Nephron (organoid): ENCODE results near the gene LAT.
"Not testable (repeated sequence)": the region's sequence is repeated elsewhere in the genome, so short reads cannot be mapped to it uniquely, and the experiment has no call there.

Source experiments
- H3K27ac Mint-ChIP-seq, 3 experiments: 2 replicates each; pipeline ENCODE4 v1.8.0; 2020; ENCODE audit warnings: mixed read lengths in 3 of 3, mild to moderate bottlenecking in 2 of 3, moderate library complexity in 1 of 3
- H3K27me3 Mint-ChIP-seq: 2 replicates; pipeline ENCODE4 v1.8.0; 2021; ENCODE audit warnings: low read depth, mild to moderate bottlenecking, moderate library complexity, mixed read lengths
- H3K36me3 Mint-ChIP-seq: 2 replicates; pipeline ENCODE4 v1.8.0; 2020; ENCODE audit warnings: low read depth, mixed read lengths
- H3K4me1 Mint-ChIP-seq: 2 replicates; pipeline ENCODE4 v1.8.0; 2020; ENCODE audit warnings: mixed read lengths
- H3K4me3 Mint-ChIP-seq, 3 experiments: 2 replicates each; pipeline ENCODE4 v1.8.0; 2020; ENCODE audit warnings: mild to moderate bottlenecking in 3 of 3, mixed read lengths in 3 of 3, moderate library complexity in 2 of 3
- H3K9me3 Mint-ChIP-seq: 2 replicates; pipeline ENCODE4 v1.8.0; 2020; ENCODE audit warnings: mixed read lengths
- CTCF ChIP-seq, 3 experiments: fragments of 200-600 bp; sonication (generic); IDR thresholded peaks; one replicate each; pipeline ENCODE4 v1.5.0; 2021; ENCODE audit warnings: antibody characterized with exemption in 3 of 3; ENCODE audit not compliant: unreplicated experiment in 3 of 3

LAT gene

GRCh38 chr16:28958216-28958615, 26.6 kb upstream of the LAT start:
- Mint-ChIP-seq H3K4me1 (no peaks in the 10 kb centered on the region), H3K27ac (no peak overlapping the region), H3K36me3 (peaks cover 63% of the 10 kb centered on the region), H3K9me3 (no peaks in the 10 kb centered on the region), H3K27me3 (no peaks in the 10 kb centered on the region), H3K4me3 (no peak overlapping the region)
- TF ChIP-seq CTCF (IDR thresholded peaks at IDR 0.05; ENCODE audit: unreplicated experiment in 3 of 3), result no peak

- H3K36me3 Mint-ChIP-seq, result peaks cover 63% of the 10 kb centered on the region
- no peak overlapping the region for H3K4me3 Mint-ChIP-seq
- TF ChIP-seq CTCF (IDR thresholded peaks at IDR 0.05; ENCODE audit: unreplicated experiment in 3 of 3), result no peak
- no peaks in the 10 kb centered on the region for H3K4me1 Mint-ChIP-seq
- no peaks in the 10 kb centered on the region for H3K9me3 Mint-ChIP-seq
- no peak overlapping the region for H3K27ac Mint-ChIP-seq
- H3K27me3 Mint-ChIP-seq, result no peaks in the 10 kb centered on the region
Measured at GRCh38 chr16:28958836-28959235, 26.0 kb upstream of the LAT start.

- no peak overlapping the region for H3K27ac Mint-ChIP-seq
- no peaks in the 10 kb centered on the region for H3K27me3 Mint-ChIP-seq
- H3K4me3 Mint-ChIP-seq, result no peak overlapping the region
- H3K36me3 Mint-ChIP-seq, result peaks cover 46% of the 10 kb centered on the region
- H3K9me3 Mint-ChIP-seq, result no peaks in the 10 kb centered on the region
- no peaks in the 10 kb centered on the region for H3K4me1 Mint-ChIP-seq
- no peak for TF ChIP-seq CTCF (IDR thresholded peaks at IDR 0.05; ENCODE audit: unreplicated experiment in 3 of 3)
Measured at GRCh38 chr16:28964072-28964471, 20.8 kb upstream of the LAT start.

- Mint-ChIP-seq H3K27me3 (no peaks in the 10 kb centered on the region), H3K4me1 (no peaks in the 10 kb centered on the region), H3K27ac (no peak overlapping the region), H3K36me3 (peaks cover 43% of the 10 kb centered on the region), H3K4me3 (no peak overlapping the region), H3K9me3 (no peaks in the 10 kb centered on the region)
- TF ChIP-seq CTCF (IDR thresholded peaks at IDR 0.05; ENCODE audit: unreplicated experiment in 3 of 3), result no peak
Measured at GRCh38 chr16:28964496-28964895, 20.4 kb upstream of the LAT start.

GRCh38 chr16:28967156-28967555, 17.7 kb upstream of the LAT start:
- Mint-ChIP-seq H3K4me1 (no peaks in the 10 kb centered on the region), H3K27me3 (no peaks in the 10 kb centered on the region), H3K9me3 (no peaks in the 10 kb centered on the region), H3K4me3 (no peak overlapping the region), H3K36me3 (peaks cover 25% of the 10 kb centered on the region), H3K27ac (no peak overlapping the region)
- TF ChIP-seq CTCF (IDR thresholded peaks at IDR 0.05; ENCODE audit: unreplicated experiment in 3 of 3), result no peak

GRCh38 chr16:28969696-28970095, 15.2 kb upstream of the LAT start:
- H3K36me3 Mint-ChIP-seq, H3K27ac Mint-ChIP-seq, H3K27me3 Mint-ChIP-seq, H3K4me1 Mint-ChIP-seq, H3K4me3 Mint-ChIP-seq, H3K9me3 Mint-ChIP-seq: not testable (repeated sequence)
